ENCODE measurements around the gene FAM187B.

DNA sequence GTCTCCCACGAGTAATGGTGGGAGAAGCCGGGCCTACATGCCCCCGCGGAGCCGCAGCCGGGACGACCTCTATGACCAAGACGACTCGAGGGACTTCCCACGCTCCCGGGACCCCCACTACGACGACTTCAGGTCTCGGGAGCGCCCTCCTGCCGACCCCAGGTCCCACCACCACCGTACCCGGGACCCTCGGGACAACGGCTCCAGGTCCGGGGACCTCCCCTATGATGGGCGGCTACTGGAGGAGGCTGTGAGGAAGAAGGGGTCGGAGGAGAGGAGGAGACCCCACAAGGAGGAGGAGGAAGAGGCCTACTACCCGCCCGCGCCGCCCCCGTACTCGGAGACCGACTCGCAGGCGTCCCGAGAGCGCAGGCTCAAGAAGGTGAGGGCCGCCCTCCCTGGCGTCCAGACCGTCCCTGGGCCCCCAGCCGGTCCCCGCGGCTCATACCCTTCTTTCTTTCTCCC lies 38.8 kb upstream of the FAM187B start:
- TF ChIP-seq CTCF (IDR thresholded peaks at IDR 0.05) = no peak
- no peak for TF ChIP-seq POLR2A (IDR thresholded peaks at IDR 0.05)
